OCI-LY1 (cell line): ENCODE measurements around the gene TMCC1.

Experiments used
- H2AFZ ChIP-seq: fragments of 200-600 bp; sonication (generic), shearing (Covaris generic); 2 replicates; pipeline ENCODE4 v1.6.0; 2014; ENCODE audit warnings: antibody characterized with exemption, mild to moderate bottlenecking, low read length
- H3F3A ChIP-seq: fragments of 200-600 bp; sonication (generic), shearing (Covaris generic); 2 replicates; pipeline ENCODE4 v1.6.0; 2014; ENCODE audit warnings: mild to moderate bottlenecking, antibody characterized with exemption, low read length, moderate library complexity; ENCODE audit not compliant: insufficient read depth
- H3K27ac ChIP-seq: fragments of 200-600 bp; sonication (generic); 2 replicates; pipeline ENCODE4 v1.5.1; 2014; ENCODE audit warnings: low read length, mixed run types, mild to moderate bottlenecking, low read depth; ENCODE audit not compliant: poor library complexity, severe bottlenecking
- H3K27me3 ChIP-seq: fragments of 200-600 bp; sonication (generic); 2 replicates; pipeline ENCODE4 v1.6.0; 2014; ENCODE audit warnings: antibody characterized with exemption, mild to moderate bottlenecking, low read length, moderate library complexity; ENCODE audit not compliant: insufficient read depth
- H3K36me3 ChIP-seq: fragments of 200-600 bp; sonication (generic); 2 replicates; pipeline ENCODE4 v1.6.1; 2014; ENCODE audit warnings: mild to moderate bottlenecking, antibody characterized with exemption, low read length, moderate library complexity, mixed read lengths; ENCODE audit not compliant: insufficient read depth
- H3K4me1 ChIP-seq: fragments of 200-600 bp; sonication (generic); 2 replicates; pipeline ENCODE4 v1.5.1; 2014; ENCODE audit warnings: mild to moderate bottlenecking, low read length, moderate library complexity; ENCODE audit not compliant: insufficient read depth, severe bottlenecking
- H3K4me2 ChIP-seq: fragments of 200-600 bp; sonication (generic), shearing (Covaris generic); 2 replicates; pipeline ENCODE4 v1.6.1; 2014; ENCODE audit warnings: low read length
- H3K4me3 ChIP-seq: fragments of 200-600 bp; sonication (generic); 2 replicates; pipeline ENCODE4 v1.5.1; 2014; ENCODE audit warnings: low read length, low read depth, mild to moderate bottlenecking, mixed read lengths; ENCODE audit not compliant: poor library complexity, severe bottlenecking
- H3K79me2 ChIP-seq: fragments of 200-600 bp; shearing (Covaris generic); 2 replicates; pipeline ENCODE4 v1.6.1; 2016; ENCODE audit warnings: mixed run types, low read length, mixed read lengths; ENCODE audit not compliant: insufficient read depth
- H3K9ac ChIP-seq: fragments of 200-600 bp; sonication (generic), shearing (Covaris generic); 2 replicates; pipeline ENCODE4 v1.6.1; 2014; ENCODE audit warnings: mild to moderate bottlenecking, low read length, mixed read lengths
- H3K9me2 ChIP-seq: fragments of 200-600 bp; sonication (generic), shearing (Covaris generic); 2 replicates; pipeline ENCODE4 v1.6.1; 2014; ENCODE audit warnings: low read depth, mild to moderate bottlenecking, low read length, mixed read lengths
- H3K9me3 ChIP-seq: fragments of 200-600 bp; shearing (Covaris generic); 2 replicates; pipeline ENCODE4 v1.6.1; 2014; ENCODE audit warnings: low read length, mixed read lengths
- H4K20me1 ChIP-seq: fragments of 200-600 bp; sonication (generic), shearing (Covaris generic); 2 replicates; pipeline ENCODE4 v1.6.0; 2016; ENCODE audit warnings: mild to moderate bottlenecking, low read length; ENCODE audit not compliant: insufficient read depth
- EZH2 ChIP-seq: fragments of 200-600 bp; sonication (generic), shearing (Covaris generic); IDR thresholded peaks from 2 replicates; pipeline ENCODE4 v1.8.0; 2017; ENCODE audit warnings: borderline replicate concordance, mixed run types, mild to moderate bottlenecking, antibody characterized with exemption, low read length, moderate library complexity, mixed read lengths
- TF ChIP-seq, protein P1 (sequence below): fragments of 200-600 bp; sonication (generic), shearing (Covaris generic); IDR thresholded peaks from 2 replicates; pipeline ENCODE4 v1.5.1; 2017; ENCODE audit warnings: mild to moderate bottlenecking, antibody characterized with exemption, low read length, moderate library complexity, mixed read lengths

TMCC1 gene

DNA sequence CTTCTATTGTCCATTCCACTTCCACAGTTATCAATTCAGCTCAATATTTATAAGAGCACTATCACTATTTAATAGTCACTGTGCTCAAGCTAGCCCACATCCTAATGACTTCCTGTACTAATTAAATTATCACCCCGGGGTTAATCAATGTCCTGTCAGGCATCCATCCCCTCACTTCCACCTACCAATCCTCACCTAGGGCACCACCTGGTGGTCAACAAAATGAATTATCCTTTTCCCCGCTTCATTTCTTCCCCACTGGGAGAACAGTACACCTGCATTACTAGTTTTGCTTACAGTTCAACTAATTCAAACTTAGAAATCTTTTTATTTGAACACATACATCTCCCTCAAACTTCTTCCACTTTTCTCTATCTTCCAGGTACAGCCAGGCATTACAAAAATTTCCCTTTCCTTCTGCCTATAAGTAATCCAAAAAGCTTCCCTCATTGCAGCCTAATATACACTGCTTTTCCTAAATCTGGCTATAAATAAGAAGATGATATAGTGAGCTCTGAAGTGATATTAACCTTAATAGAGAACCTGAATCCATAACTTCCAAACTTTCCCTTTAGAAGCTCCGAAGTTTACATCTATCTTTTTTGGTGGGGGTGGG is 68.5 kb downstream of the TMCC1 start:
- no peaks in the 10 kb centered on the region for H3K79me2 ChIP-seq
- no peaks in the 10 kb centered on the region for H4K20me1 ChIP-seq
- no peak overlapping the region for H2AFZ ChIP-seq
- TF ChIP-seq EZH2 = no peak
- TF ChIP-seq, protein P1, sequence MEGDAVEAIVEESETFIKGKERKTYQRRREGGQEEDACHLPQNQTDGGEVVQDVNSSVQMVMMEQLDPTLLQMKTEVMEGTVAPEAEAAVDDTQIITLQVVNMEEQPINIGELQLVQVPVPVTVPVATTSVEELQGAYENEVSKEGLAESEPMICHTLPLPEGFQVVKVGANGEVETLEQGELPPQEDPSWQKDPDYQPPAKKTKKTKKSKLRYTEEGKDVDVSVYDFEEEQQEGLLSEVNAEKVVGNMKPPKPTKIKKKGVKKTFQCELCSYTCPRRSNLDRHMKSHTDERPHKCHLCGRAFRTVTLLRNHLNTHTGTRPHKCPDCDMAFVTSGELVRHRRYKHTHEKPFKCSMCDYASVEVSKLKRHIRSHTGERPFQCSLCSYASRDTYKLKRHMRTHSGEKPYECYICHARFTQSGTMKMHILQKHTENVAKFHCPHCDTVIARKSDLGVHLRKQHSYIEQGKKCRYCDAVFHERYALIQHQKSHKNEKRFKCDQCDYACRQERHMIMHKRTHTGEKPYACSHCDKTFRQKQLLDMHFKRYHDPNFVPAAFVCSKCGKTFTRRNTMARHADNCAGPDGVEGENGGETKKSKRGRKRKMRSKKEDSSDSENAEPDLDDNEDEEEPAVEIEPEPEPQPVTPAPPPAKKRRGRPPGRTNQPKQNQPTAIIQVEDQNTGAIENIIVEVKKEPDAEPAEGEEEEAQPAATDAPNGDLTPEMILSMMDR = peak; percentile 95
- peaks cover 54% of the 10 kb centered on the region for H3K4me1 ChIP-seq
- H3K36me3 ChIP-seq = peaks cover 5% of the 10 kb centered on the region; the same call in 1 of the 2 replicates
- H3K27me3 ChIP-seq = no peaks in the 10 kb centered on the region
- H3K9me2 ChIP-seq = no peaks in the 10 kb centered on the region
- H3K9me3 ChIP-seq = no peaks in the 10 kb centered on the region
- H3K4me3 ChIP-seq = no peak overlapping the region
- H3K4me2 ChIP-seq = no peak overlapping the region
- no peak overlapping the region for H3K27ac ChIP-seq
- no peak overlapping the region for H3K9ac ChIP-seq
- no peaks in the 10 kb centered on the region for H3F3A ChIP-seq

DNA sequence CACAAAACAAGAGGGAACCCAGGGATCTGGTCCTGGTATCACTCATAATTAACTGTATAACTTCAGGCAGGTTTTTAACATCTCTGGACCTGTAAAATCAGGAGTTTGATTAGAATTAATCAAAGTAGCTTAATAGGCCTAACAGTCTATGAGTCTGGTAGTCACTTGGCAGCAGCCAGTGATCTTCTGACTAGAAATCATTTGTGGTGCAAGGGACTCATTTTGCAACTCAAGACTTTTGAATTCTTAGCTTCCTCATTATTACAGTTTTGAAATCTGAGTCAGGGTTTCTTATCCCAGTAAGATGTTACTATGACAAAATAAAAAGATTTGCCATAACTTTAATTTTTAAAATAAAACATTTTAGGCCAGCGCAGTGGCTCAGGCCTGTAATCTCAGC is 70.8 kb downstream of the TMCC1 start:
- H2AFZ ChIP-seq = no peak overlapping the region

DNA sequence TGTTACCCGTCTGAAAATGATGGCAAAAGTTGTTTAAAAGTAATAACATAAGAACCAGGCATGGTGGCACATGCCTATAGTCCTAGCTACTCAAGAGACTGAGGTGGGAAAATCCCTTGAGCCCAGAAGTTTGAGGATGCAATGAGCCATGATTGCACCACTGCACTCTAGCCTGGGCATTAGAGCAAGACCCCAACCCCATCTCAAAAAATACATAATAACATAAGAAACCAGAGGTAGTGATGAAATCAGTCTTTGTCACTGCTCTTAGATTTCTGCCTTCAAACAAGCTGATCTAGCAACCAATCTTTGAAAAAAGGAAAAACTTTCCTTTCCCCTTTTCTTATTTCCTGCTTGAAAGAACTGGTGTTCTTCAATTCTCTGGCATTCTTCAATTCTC is 71.3 kb downstream of the TMCC1 start:
- no peaks in the 10 kb centered on the region for H3K79me2 ChIP-seq
- H3K9ac ChIP-seq = no peak overlapping the region
- H2AFZ ChIP-seq = no peak overlapping the region
- no peaks in the 10 kb centered on the region for H3K9me3 ChIP-seq
- H3K27ac ChIP-seq = no peak overlapping the region
- no peaks in the 10 kb centered on the region for H3K27me3 ChIP-seq
- H4K20me1 ChIP-seq = no peaks in the 10 kb centered on the region
- no peak for TF ChIP-seq EZH2
- TF ChIP-seq, protein P1 = no peak
- no peak overlapping the region for H3K4me3 ChIP-seq
- H3F3A ChIP-seq = no peaks in the 10 kb centered on the region
- H3K4me1 ChIP-seq = peaks cover 33% of the 10 kb centered on the region
- H3K9me2 ChIP-seq = no peaks in the 10 kb centered on the region
- H3K36me3 ChIP-seq = peaks cover 13% of the 10 kb centered on the region; the same call in 1 of the 2 replicates
- H3K4me2 ChIP-seq = no peak overlapping the region

More for the DNA sequence above, 70.8 kb downstream of the TMCC1 start:
- H3K4me1 ChIP-seq = peaks cover 37% of the 10 kb centered on the region
- H4K20me1 ChIP-seq = no peaks in the 10 kb centered on the region
- H3K4me3 ChIP-seq = no peak overlapping the region
- H3K27ac ChIP-seq = no peak overlapping the region
- no peak for TF ChIP-seq EZH2
- TF ChIP-seq, protein P1 = no peak
- no peaks in the 10 kb centered on the region for H3F3A ChIP-seq
- peaks cover 13% of the 10 kb centered on the region; the same call in 1 of the 2 replicates for H3K36me3 ChIP-seq
- H3K79me2 ChIP-seq = no peaks in the 10 kb centered on the region
- no peak overlapping the region for H3K4me2 ChIP-seq
- no peaks in the 10 kb centered on the region for H3K27me3 ChIP-seq
- no peaks in the 10 kb centered on the region for H3K9me2 ChIP-seq
- no peaks in the 10 kb centered on the region for H3K9me3 ChIP-seq
- no peak overlapping the region for H3K9ac ChIP-seq
